Ovary (tissue), 3 donors: ENCODE measurements around the gene PAPOLA.

Source experiments
- POLR2A ChIP-seq: fragments of 450-650 bp; IDR thresholded peaks from one replicate; pipeline ENCODE4 v1.6.1; 2017; ENCODE audit warnings: antibody characterized with exemption, mild to moderate bottlenecking, moderate library complexity
- TF ChIP-seq, protein P1 (sequence below), 3 donors: fragments of 450-650 bp in 2 of 3; fragments of 200-600 bp in 1 of 3; IDR thresholded peaks; one replicate each; pipeline versions ENCODE4 v1.5.1 to v1.8.0; 2016 to 2022; ENCODE audit warnings: antibody characterized with exemption in 3 of 3, mild to moderate bottlenecking in 1 of 3
- donor health status: DM: no; HTN: no; CAD: no.

DNA sequence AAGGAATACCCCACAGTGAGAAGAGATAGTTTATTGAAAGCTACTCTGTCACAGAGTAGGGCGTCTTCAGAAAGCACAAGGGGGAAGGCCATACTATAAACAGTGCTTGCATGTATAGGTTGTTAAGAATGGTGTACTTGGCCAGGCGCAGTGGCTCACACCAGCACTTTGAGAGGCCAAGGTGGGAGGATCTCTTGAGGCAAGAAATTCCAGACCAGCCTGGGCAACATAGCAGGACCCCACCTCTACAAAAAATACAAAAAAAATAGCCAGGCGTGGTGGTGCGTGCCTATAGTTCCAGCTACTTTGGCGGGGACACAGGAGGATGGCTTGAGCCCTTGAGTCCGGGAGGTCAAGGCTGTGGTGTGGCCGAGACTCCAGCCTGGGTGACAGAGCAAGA is 38.0 kb upstream of the PAPOLA start:
- no peak for TF ChIP-seq POLR2A
- TF ChIP-seq, protein P1, sequence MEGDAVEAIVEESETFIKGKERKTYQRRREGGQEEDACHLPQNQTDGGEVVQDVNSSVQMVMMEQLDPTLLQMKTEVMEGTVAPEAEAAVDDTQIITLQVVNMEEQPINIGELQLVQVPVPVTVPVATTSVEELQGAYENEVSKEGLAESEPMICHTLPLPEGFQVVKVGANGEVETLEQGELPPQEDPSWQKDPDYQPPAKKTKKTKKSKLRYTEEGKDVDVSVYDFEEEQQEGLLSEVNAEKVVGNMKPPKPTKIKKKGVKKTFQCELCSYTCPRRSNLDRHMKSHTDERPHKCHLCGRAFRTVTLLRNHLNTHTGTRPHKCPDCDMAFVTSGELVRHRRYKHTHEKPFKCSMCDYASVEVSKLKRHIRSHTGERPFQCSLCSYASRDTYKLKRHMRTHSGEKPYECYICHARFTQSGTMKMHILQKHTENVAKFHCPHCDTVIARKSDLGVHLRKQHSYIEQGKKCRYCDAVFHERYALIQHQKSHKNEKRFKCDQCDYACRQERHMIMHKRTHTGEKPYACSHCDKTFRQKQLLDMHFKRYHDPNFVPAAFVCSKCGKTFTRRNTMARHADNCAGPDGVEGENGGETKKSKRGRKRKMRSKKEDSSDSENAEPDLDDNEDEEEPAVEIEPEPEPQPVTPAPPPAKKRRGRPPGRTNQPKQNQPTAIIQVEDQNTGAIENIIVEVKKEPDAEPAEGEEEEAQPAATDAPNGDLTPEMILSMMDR (IDR thresholded peaks at IDR 0.05), result no peak
